GM19455 (cell line): ENCODE measurements around the gene KRT76.

Experiments used
- ATAC-seq: cut with Tn5 transposase; IDR thresholded peaks from one replicate; pipeline ENCODE4 v1.9.1; 2021; ENCODE audit not compliant: unreplicated experiment

Gene KRT76

DNA sequence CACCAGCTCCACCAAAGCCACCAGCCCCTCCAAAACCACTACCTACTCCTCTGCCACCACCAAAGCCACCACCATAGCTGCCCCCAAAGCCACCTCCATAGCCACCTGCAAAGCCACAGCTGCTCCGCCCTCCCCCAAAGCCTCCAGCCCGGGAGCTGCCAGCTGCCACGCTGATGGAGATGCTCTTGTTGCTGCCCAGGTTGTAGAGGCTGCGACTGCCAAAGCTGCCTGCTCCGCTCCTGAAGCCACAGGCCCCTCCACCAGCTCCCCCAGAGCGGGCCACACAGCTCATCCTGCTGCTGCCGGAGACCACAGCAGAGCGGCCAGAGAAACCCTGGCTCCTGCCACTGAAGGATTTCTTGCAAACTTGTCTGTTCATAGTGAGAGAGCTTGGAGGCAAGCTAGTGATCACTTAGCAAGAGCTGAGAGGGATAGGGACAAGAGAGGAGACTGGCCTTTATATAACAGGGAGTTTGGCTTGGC lies at the start of gene KRT76:
Gene KRT76 (minus strand): TSS at position 433 of the 483 bp plus-strand sequence. CDS start 54 bp downstream, at position 379.
- no peak for ATAC-seq

DNA sequence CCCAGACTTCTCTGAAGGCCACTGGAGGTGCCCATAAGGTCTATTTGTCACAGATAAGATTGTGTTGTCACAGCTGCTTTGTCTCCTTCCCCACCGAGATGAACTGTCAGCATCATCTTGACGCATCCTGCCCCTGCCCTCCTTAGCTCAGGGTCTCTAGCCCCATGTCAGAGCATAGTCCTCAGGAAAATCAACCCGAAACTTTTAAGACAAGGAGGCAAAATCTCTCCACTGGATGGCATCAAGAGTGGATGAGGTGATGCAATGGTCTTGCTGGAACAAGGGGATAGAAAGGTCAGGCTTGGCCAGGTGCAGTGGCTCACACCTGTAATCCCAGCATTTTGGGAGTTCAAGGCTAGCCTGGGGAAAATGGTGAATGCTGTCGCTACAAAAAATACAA lies 48.8 kb upstream of the KRT76 start:
- ATAC-seq = no peak

DNA sequence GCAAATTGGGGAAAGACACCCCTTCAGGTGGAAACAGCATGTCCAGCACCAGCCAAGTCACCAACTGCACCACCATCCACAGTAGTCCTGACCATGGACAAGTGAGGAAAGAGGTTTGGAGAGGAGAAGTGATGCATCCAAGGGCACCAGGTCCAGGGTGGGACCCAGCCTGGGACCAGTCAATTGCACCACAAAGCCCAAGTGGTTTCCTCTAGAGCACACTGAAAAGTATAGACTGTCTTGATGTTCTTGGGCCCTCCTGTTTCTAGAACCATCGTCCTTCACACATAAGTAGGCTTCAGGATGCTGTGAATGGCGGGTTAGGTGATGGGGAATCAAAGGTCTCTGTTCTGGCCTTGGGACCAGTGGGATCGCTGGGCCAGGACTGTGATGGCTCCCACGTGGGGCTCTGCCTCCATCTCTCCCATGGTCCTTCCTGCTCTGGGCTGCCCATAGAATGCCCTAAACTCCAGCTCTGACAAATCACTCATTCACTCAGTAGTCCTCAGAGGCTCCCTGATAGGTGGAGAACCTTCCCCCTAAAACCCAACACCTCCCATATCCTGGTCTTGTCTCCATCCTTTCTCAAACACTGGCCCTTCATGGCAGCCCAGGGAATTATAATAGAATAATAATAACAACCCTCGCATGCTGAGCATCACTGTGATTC lies 47.7 kb upstream of the KRT76 start:
- no peak for ATAC-seq

DNA sequence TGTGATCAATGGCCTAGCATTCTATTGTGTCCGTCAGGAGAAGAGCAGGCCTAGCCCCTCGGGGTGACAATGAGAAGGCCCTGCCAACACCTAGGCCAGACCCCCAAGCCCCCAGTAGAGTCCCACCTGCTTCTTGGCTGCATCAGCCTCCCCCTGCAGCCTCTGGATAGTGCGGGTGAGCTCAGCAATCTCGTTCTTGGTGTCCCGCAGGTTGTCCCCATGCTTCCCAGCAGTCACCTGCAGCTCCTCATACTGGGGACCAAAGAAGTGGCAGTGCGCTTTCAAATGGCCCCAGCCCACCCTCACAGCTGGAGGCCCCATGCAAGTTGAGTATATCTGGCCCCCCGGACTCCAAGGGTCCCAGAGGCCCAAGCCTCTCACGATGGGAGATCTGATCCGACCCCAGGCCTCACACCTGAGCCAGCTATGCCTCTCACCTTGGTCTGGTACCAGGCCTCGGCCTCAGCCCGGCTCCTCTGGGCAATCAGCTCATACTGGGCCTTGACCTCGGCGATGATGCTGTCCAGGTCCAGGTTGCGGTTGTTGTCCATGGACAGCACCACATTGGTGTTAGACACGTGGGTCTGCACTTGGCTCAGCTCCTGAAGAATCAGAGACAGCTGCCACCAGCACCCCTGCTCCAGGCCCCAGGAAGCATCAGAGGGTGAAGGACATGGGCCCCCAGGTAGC lies 46.8 kb upstream of the KRT76 start:
- ATAC-seq = no peak

DNA sequence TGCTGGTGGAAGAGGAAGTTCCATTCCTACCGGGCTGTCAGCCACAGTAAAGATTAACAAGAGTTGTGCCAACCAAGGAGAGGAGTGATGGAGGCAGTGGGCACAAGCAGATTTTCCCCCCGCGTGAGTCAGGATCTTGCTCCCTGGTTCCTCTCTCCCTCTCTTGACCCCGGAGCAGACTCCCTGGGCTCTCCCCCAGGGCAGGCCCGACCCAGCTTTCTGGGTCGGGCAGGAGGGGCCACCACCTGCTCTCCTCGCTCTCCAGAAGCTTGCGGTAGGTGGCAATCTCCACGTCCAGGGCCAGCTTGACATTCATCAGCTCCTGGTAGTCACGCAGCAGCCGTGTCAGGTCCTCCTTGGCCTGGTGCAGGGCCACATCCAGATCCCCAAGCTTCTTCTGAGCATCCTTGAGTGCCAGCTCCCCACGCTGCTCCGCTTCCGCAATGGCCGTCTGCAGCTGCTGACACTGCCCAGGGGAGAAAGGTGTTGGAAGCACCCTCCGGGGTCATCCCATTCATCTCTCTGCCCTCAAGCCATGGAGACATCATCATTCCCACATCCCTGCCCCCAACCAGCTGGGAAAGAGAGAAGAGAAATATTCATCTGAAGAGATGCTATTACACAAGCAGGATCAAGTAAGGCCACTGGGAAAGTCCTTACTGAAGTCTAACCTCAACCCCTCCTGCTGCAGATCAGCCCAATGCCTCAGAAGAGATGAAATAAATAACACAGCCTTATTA lies 45.8 kb upstream of the KRT76 start:
- no peak for ATAC-seq

DNA sequence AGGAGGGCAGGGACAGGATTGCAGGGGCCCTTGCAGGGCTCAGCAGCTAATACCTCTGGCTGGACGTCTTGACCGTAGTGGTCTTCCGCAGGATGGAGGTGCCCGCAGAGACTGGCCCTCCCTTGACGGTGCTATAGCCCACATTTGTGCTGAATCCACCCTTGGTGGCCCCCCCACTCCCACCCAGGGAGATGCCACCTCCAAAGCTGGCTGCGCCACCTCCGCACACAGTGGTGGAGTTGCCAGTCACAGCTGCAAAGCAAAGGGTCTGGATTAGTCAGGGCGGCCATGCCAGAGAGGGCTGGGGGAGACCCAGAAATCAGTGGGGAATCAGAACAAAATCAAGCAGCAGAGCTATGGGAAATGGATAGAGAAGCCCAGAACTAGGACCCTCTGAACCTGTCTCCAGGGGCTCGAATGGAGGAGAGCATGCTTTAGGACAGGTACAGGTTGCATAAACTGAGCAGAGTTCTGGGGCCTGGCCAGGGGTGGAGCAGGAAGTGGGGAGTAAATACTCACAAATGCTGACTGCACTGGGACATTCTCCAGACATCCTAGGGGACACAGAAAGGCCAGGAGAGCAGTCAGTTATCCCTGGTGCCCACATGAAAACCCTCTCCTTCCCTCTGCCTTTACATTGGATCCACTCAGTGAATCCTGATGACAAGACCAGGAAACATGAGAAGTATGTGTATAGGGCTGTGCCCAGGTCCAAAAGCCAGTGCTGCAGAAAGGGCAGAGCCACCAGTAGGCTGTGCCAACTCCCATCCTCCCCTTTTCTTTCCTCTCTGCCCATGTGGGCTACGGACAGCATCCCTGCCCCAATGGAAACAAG lies 44.9 kb upstream of the KRT76 start:
- ATAC-seq = no peak

DNA sequence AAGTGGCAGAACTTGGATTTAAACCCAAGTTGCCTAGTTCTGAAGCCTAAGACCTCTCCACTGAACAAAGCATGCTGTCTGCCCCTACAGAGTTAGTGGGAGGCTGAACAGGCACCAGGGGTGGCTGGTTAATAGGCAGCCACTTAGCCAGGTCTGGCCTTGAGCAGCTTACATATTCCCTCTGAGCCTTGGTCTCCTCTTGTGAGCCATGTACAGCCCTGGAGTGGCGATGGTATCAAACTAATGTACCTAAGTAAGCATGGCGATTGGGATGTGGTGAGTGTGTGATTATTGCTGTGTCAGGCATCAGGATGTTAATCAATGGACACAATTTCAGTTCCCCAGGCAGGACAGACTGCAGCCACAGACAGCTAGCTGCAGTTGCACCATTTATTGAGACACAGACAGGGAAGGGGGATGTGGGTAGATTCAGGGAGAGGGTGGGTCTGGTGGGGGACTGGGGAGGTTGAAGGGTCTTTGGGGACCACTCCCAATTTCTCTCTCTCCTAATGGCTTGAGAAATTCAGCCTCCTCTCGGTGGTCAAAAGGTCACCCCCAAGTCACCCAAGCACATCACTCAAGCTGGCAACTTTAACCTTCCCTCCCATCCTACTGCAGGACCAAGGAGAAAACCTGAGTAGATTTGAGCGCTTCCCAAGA lies 44.1 kb upstream of the KRT76 start:
- ATAC-seq = no peak

DNA sequence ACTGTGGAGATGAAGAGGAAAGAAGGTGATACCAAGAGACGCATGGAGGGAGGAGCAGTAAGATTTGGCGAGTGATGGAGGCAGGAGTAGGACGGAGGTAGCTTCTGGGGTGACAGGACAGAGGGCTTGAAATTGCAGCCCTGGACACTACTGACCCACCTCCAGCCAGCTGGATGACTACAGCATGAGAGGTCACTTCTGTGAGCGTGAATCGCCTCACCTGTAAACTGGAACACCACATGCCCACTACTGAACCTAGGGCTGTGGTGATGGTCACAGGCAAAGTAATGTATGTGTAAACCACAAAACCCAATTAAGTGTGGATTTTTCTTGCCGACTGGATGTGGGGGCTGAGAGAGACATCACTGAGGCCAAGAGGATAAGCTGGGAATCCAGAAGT lies 43.4 kb upstream of the KRT76 start:
- ATAC-seq = no peak

DNA sequence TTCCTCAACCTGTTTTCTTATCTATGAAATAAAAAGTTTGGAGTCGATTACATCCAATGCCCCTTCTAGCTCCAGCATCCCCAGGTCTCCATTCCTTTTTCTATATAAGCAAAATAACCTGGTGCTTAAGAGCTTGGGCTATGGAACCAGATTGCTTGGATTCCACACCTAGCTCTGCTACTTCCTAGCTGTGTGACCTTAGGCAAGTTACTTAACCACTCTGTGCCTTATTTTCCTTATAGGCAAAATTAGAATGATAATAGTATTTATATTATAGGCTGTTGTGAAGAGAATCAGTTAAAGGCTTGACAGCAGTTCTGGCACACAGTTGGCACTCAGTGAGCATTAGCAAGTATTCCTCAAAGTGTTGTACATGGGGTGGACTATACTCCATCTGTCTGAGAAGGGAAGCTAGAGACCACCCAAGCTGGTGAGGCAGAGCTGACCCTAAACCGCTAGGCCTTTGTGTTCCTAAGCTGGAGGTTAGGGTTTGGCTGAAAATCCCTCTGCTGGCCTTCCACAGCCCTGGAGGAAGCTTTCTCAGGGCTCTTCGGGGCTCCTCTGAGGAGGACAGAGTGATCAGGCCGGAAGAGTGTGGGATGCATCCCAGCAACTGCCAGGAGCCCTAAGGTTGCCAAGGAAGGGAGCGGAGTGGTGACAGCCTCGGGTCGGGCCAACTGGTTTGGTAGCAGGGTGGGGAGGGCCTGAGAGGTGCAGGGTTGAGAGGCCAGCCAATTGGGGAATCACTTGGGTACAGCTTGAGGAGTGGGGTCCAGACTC lies 42.8 kb upstream of the KRT76 start:
- no peak for ATAC-seq

DNA sequence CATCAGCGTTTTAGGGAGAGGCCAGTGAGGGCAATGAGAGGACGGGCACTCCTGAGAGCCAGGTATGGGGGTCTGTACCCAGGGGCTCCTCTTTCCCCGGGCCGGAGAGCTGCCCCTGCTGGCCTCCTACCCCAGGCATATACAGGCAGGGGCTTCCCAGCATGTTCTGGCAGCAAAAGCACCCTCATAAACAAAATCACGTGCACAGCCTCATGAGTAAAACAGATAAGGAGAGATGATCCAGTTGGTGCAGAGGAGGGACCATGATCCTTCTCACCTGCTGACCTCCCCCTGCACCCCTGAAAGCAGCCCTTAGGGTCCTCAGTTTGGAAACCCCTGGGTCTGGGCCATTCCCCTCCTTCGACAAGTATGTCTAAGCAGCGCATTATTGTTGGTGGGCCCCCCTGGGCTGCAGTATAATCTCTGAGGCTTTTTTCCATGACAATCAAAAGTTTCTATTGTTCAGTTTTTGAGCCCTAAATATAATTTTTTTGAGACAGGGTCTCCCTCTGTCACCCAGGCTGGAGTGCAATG lies 41.8 kb upstream of the KRT76 start:
- no peak for ATAC-seq

DNA sequence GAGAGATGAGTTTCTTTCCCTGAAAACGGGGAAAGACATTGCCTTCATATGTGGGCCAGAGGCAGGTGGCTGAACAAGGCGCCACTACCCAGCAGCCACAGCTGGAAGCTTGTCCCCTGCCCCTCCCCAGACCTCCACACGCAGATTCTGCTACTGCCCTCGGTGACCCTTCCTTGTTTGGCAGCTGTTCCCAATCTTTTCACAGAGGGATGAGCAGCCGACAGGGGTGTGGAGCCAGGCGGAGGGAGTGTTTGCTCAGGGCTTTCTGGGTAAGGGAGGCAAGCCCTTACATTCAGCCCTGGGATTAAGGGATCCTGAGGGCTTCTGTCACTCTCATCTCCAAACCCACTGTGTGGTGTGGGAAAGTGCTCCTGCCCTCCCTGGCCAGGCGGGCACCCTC lies 41.2 kb upstream of the KRT76 start:
- no peak for ATAC-seq

DNA sequence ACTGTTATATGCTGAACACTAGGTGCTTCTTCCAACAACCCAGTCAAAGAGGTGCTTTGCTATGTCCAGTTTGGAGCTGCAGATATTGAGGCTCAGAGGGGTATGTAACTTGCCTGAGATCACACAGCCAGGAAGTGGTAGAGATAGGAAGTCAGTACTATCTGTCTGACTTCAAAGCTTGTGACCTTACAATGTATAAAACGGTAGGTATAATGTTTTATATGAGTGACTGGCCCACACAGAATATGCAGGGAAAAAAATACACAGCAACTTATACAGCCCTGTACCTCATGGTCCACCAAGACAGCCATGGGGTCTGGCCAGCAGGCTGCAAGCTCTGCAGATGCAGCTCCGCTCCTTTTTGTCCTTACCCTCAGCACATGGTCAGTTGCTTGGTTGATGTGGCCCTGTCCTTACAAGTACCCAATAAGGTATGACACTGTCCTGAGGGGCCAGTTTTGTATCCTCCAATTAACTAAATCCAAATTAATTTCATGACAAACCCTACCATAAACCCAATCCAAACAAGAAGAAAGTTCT lies 40.6 kb upstream of the KRT76 start:
- no peak for ATAC-seq

DNA sequence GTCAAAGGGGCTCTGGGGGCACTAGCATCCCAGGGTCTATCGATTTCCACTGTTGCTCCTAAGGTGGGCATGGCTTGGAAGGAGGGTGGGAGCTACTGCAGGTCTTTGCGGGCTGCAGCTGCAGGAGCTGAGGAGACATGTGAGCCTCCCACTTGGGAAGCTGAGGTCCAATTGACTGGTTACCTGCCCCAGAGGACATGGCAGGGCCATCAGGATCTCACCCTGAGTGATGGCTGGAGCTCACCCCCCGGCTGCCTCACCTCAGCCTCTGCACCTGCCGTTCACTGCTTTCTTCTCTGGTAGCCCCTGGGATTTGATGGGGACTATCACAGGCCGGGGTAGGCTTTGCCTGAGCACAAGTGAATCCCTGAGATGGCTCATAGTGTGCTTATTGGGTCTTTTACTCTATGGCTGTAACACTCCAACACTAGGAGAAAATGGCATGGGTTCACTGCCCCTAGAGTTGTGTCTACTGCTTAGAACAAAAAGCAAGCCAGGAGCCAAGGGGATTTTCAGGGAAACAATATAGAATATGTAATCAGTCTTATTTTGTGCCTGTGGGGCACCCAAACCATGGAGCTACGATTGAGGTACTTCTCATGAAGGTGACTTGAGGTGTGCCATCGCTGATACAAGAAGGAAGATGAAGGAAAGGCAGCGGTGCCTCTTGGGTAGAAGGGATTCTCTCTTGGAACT lies 40.0 kb upstream of the KRT76 start:
- no peak for ATAC-seq

DNA sequence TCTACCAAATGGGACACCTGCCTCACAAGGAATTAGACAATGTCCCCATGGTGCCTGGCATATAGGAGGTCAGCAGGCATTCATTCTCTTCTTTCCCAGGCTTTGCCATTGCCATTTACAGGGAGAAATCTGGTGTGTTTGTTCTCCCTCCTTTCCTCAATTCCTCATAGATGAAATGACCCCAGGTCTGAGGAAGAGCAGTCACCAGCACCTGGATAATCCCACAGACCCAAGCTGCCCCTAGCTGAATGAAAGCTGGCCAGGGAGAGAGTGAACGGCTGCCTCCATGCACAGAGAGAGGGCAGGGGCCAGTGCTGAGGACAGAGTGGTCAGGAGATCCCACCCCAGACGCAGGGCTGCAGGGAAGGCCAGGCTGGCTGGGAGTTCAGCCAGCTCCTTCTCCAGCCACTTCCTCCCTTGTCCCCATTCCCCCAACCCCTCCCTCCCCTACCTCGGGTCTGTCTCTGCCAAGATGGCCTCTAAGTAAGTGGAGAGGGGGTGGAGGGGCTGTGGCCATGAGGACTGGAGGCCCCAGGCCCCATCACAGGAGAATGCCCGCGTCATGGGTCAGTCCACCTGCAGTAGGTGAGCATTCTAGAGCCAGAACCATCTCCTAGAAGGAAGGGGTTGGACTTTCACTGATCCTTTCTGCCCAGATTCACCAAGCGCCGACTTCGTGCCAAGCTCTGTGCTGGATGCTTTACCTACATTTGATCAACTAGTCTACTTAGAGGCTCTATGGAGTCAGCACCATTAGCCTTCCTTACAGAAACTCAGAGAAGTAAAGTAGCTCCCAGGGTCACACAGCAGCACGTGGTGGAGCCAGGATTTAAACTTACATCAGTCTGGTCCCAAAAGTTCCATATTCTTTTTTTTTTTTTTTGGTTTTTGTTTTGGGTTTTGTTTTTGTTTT lies 38.8 kb upstream of the KRT76 start:
- no peak for ATAC-seq

DNA sequence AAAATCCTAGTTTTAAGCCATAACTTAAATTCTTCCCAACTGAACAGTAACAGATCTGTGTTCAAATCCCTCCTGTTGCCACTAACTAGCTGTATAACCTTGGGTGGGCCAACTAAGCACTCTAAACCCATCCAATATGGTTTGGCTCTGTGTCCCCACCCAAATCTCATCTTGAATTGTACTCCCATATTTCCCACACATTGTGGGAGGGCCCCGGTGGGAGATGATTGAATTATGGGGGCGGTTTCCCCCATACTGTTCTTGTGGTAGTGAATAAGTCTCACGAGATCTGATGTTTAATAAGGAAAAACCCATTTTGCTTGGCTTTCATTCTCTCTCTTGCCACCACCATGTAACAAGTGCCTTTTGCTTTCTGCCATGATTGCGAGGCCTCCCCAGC lies 38.0 kb upstream of the KRT76 start:
- ATAC-seq = no peak

DNA sequence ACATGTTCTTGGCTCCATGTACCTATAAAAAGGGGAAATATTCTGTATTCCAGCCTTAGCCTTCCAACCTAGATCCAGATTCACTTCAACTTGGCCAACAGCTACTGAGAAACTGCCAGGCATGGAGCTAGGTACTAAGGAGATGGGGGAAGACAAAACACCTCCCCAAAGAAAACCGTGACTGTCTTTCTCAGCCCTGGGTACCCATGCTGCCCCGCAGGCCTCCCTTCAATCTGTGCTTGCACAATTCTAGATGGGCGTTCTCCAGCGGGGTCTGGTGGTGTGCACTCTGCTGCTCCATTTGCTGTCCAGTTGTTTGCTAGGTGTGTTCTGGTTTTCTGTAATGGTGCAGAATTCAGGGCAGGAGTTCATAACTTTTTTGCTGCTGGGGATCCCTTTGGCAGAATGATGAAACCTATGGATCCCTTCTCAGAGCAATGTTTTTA lies 37.6 kb upstream of the KRT76 start:
- no peak for ATAC-seq

DNA sequence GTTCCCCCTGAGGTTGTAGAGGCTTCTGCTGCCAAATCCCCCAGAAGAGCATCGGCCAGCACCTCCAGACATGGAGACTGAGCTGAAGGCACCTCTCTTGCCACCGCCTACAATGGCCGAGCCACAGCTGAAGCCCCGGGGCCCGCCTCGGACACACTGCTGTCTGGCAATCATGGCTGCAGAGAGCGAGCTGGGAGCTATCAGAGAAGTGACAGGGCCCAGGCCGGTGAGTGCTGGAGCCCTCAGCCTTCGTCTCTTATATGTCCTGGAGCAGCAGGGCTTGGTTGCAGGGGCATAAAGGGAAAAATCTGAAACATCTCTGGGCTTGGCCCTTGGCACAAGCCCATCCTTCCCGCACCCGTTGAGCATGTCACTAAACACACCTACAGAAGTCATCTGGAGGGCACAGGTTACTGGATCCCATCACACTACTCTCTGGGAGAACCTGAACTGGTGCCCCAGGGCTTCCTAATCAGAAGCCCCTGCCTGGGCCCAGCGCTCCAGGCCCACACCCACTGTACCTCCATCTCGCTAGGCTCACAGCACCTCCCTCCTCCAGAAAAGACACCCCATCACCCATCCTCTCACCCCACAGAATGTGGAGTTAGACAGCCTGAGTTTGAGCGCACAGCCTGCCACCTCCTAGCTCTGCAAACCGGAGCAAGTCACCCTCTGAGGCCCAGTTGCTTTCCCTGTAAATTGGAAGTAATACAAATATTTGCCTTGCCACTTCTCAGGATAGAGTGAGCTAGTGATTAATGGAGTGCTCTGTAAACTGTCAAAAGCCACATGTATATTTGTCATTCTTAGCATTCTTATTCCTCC lies 37.0 kb upstream of the KRT76 start, which contains the start of gene KRT4:
Gene KRT4 (minus strand): TSS at position 232 of the 825 bp plus-strand sequence. CDS start 58 bp downstream, at position 174.
- ATAC-seq = no peak
